SK-N-MC (cell line): ENCODE results near the gene UBA3.

Experiments used
- DNase-seq: peaks from one replicate; pipeline ENCODE4 v3.0.0-alpha.2; 2011; ENCODE audit warnings: low read depth, low spot score
- H3K27ac ChIP-seq: fragments of 200-600 bp; sonication (generic); 2 replicates; pipeline ENCODE4 v1.5.1; 2016; ENCODE audit warnings: mixed run types
- H3K36me3 ChIP-seq: fragments of 200-600 bp; sonication (generic); 2 replicates; pipeline ENCODE4 v1.6.1; 2017; ENCODE audit warnings: antibody characterized with exemption, low read length, mixed read lengths; ENCODE audit not compliant: insufficient read depth
- H3K4me3 ChIP-seq: fragments of 200-600 bp; sonication (generic); 2 replicates; pipeline ENCODE4 v1.5.1; 2016
- H3K9ac ChIP-seq: fragments of 200-600 bp; sonication (generic); 2 replicates; pipeline ENCODE4 v1.8.0; 2017; ENCODE audit warnings: mixed run types, mixed read lengths; ENCODE audit not compliant: insufficient read length
- H3K9me3 ChIP-seq: fragments of 200-600 bp; sonication (generic); 2 replicates; pipeline ENCODE4 v1.6.1; 2017; ENCODE audit warnings: low read depth, mild to moderate bottlenecking, antibody characterized with exemption, low read length, moderate library complexity, mixed read lengths
- EZH2 ChIP-seq: fragments of 200-600 bp; sonication (generic); IDR thresholded peaks from one replicate; pipeline ENCODE4 v1.6.1; 2017; ENCODE audit warnings: antibody characterized with exemption
- FOXP2 ChIP-seq: optimal IDR thresholded peaks from 2 replicates; pipeline ENCODE3; 2011; ENCODE audit warnings: mild to moderate bottlenecking, moderate library complexity; ENCODE audit not compliant: insufficient read depth; ENCODE audit errors: extremely low read length, control extremely low read depth
- POLR2AphosphoS5 ChIP-seq: IDR thresholded peaks from 2 replicates; pipeline ENCODE4 v1.6.1; 2012; ENCODE audit warnings: mild to moderate bottlenecking, low read depth, low read length, borderline replicate concordance

Gene UBA3

DNA sequence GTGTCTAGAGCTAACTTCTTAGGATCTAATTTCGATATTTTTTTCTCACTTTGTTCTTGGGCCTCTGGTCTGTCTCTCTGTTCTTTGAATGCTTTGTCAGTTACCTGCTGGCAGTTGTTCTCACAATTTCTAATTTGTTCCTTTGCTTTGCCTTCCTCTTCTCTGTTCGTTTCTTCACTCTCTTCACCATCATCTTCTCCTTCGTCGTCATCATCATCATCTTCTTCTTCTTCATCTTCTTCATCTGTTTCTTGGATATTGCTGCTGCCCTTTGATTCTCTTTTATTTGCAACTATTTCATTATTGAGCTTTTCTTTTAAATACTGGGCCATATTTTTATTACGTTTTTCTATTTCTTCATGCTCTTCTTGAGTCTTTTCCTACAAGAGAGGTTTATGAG lies 39.5 kb upstream of the UBA3 start:
- no peaks in the 10 kb centered on the region for H3K9me3 ChIP-seq
- no peak overlapping the region for H3K27ac ChIP-seq
- no peaks in the 10 kb centered on the region for H3K36me3 ChIP-seq
- H3K4me3 ChIP-seq, result no peak overlapping the region
- DNase-seq, result no peak
- no peak for TF ChIP-seq FOXP2
- no peak for TF ChIP-seq POLR2AphosphoS5
- TF ChIP-seq EZH2, result no peak
- H3K9ac ChIP-seq, result no peak overlapping the region

DNA sequence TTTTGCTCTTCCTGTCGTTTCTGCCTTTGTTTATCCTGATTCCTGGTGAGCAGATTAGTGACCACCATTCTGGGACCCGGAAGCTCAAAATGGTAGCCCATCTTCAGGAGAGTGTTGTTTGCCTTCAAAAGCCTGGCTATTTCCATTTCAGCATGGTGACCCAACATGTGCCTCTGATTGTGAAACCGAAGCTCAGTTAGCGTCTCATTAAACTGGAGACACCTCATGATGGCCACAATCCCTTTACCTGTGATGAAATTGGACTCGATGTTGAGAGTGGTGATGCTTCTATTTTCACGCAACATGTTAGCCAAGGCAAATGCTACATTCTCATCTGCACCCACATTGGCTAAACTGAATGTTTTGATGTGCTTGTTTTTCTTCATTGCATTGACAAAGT lies 39.0 kb upstream of the UBA3 start:
- H3K27ac ChIP-seq, result no peak overlapping the region
- no peak overlapping the region for H3K9ac ChIP-seq
- DNase-seq, result no peak
- H3K4me3 ChIP-seq, result no peak overlapping the region
- no peak for TF ChIP-seq EZH2
- TF ChIP-seq POLR2AphosphoS5, result no peak
- TF ChIP-seq FOXP2, result no peak
- no peaks in the 10 kb centered on the region for H3K36me3 ChIP-seq
- no peaks in the 10 kb centered on the region for H3K9me3 ChIP-seq

DNA sequence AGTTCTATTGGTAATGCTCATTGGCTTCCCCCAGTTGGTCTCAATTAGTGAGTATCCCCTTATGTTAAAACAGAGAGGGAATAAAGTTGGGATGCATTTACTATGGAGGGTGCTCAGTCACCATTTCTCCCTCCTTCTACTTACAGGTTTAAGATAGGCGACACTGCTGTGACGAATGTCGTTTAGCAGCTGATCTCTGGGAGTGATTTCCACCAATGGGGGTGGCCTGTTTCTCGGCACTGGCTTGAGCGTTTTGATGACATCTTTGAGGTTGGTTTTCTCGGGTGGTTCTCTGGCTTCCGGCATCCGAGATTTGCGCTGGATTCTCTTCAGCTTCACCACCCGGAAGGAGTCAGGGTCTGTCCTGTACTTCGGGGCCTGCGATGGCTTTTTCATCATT lies 38.4 kb upstream of the UBA3 start:
- no peak overlapping the region for H3K9ac ChIP-seq
- no peaks in the 10 kb centered on the region for H3K36me3 ChIP-seq
- no peak overlapping the region for H3K4me3 ChIP-seq
- H3K9me3 ChIP-seq, result no peaks in the 10 kb centered on the region
- DNase-seq, result no peak
- H3K27ac ChIP-seq, result no peak overlapping the region
- TF ChIP-seq POLR2AphosphoS5 (no peak), FOXP2 (no peak), EZH2 (no peak)

DNA sequence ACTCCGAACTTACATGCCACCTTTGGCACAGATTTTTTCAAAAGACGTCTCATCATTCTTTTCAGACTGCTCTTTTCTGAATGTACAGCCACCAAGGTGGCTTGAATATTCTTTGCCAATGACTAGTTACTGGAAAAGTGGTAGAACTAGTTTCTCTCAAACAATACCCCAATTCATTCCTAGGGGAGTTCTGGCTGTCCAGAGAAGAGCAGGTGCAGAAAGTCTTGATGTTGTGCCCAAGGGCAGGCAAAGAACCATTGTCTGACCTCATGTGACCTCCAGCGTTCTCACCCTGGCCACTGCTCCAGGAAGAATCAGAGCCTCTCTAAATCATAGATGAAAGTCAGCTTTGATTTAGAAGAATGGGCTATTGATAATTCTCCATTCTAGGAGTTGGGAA lies 36.7 kb upstream of the UBA3 start:
- TF ChIP-seq POLR2AphosphoS5, result no peak
- no peak for TF ChIP-seq FOXP2
- TF ChIP-seq EZH2, result no peak
- Histone ChIP-seq H3K36me3 (no peaks in the 10 kb centered on the region), H3K9ac (no peak overlapping the region), H3K27ac (no peak overlapping the region), H3K9me3 (no peaks in the 10 kb centered on the region), H3K4me3 (no peak overlapping the region)
- no peak for DNase-seq

DNA sequence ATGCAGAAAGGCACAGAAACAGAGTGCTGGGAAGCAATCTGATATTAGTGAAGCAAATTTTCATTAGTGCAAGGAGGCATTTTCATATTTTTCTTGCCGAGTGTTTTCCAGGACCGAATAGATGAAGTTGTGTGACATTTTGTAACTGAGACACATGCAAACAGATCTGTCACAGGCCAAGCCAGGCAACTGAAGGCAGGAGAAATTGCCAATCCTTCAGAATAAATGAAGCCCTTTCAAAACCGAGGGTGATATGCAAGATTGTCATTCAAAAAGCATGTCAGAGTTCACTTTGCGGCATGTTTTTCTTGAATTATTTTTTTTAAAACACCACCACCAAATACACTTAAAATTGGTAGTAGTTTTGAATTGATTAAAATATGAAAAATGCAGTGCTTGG lies 36.0 kb upstream of the UBA3 start:
- H3K27ac ChIP-seq, result no peak overlapping the region
- no peak for DNase-seq
- H3K9me3 ChIP-seq, result no peaks in the 10 kb centered on the region
- TF ChIP-seq POLR2AphosphoS5, result no peak
- no peak for TF ChIP-seq FOXP2
- H3K9ac ChIP-seq, result no peak overlapping the region
- no peak overlapping the region for H3K4me3 ChIP-seq
- no peaks in the 10 kb centered on the region for H3K36me3 ChIP-seq

DNA sequence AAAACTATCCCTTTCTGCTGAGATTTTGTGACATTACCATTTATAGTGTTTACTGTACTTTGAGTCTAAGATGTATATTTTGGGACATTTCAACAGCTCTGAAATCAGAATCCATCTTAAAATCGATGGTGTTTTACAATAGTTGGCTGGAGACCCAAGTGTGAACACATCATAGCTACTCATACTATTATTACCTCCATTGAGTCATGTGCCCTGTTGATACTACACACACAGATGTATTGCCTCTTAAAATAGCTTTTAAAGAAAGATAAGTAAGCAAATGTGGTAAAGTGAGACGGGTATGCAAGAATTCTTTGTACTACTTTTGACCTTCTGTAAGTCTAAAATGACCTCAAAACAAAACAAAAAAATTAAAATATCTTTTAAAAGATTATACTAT lies 35.6 kb upstream of the UBA3 start:
- no peak for DNase-seq
- H3K27ac ChIP-seq, result no peak overlapping the region
- no peak for TF ChIP-seq EZH2
- TF ChIP-seq FOXP2, result no peak
- TF ChIP-seq POLR2AphosphoS5, result no peak

DNA sequence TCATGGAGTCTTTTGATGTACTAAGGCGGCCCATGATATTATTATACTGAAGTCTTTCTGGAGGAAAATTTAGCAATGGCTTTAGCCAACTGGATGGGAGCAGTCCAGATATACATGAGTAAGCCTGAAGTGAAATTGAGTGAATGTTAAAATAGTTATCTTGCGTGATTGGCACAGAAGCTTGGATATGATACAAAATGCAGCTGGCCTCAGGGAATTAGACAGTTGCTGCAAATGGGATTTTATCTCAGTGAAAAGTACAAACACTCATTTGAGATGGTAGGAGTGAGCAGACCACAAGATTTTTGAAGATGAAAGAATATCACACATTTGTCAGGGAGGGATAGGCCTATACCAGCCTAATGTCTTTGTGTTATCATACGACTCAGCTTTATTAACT lies 33.4 kb upstream of the UBA3 start:
- no peak overlapping the region for H3K9ac ChIP-seq
- H3K36me3 ChIP-seq, result no peaks in the 10 kb centered on the region
- DNase-seq, result no peak
- TF ChIP-seq EZH2 (no peak), FOXP2 (no peak), POLR2AphosphoS5 (no peak)
- H3K9me3 ChIP-seq, result no peaks in the 10 kb centered on the region
- no peak overlapping the region for H3K27ac ChIP-seq
- no peak overlapping the region for H3K4me3 ChIP-seq

More for the DNA sequence above, 35.6 kb upstream of the UBA3 start:
- Histone ChIP-seq H3K9me3 (no peaks in the 10 kb centered on the region), H3K4me3 (no peak overlapping the region), H3K9ac (no peak overlapping the region), H3K36me3 (no peaks in the 10 kb centered on the region)

DNA sequence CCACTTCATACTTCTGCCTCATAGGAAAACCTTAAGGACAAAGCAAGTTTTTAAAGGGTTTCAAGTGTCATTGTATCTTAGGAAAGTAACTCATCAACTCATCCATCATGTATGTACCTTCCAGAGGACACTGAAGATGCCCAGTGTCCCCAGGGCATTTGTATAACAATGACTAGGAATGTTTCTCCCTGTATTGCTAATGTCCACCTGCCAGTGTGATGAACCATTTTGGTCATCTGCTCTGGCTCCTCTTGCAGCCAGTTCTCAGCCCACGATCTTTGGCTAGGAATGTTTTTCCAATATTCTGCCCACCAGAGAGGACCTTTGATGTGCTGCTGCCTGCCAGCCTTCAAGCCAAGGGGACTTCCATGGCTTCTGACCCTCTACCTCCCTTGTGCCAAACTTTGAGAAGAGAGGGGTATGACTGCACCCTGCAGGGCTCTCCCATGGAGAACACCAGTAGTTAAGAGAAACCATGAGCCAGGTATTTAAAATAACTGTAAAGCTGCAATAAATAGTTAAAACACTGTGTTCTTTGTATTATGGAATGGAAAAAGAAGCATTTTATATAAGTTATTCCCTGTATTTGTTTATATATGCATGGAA lies 30.9 kb upstream of the UBA3 start:
- Histone ChIP-seq H3K27ac (no peak overlapping the region), H3K9me3 (no peaks in the 10 kb centered on the region), H3K4me3 (no peak overlapping the region), H3K9ac (no peak overlapping the region), H3K36me3 (no peaks in the 10 kb centered on the region)
- TF ChIP-seq FOXP2, result no peak
- TF ChIP-seq POLR2AphosphoS5, result no peak
- no peak for TF ChIP-seq EZH2
- no peak for DNase-seq

DNA sequence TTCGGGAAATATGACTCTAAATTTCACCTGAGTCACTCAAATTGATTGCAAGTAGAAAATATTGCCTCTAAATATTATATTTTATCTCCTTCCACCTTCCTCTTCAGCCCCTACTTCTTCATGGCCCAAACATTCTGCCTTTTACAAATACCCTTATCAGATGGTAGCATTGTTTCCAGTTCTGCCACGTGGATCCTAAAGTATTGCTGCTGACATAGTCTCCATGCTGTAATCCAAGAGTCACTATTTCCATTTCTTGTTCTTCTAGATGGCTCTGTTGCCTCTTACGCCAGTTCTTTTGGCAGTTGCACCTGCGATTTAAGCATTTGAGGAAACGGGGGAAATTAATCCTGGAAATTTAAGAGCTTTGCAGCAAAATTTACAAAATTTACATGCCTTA lies 28.6 kb upstream of the UBA3 start:
- no peaks in the 10 kb centered on the region for H3K36me3 ChIP-seq
- H3K9me3 ChIP-seq, result no peaks in the 10 kb centered on the region
- no peak overlapping the region for H3K4me3 ChIP-seq
- TF ChIP-seq POLR2AphosphoS5 (no peak), FOXP2 (no peak), EZH2 (no peak)
- no peak overlapping the region for H3K9ac ChIP-seq
- no peak for DNase-seq
- no peak overlapping the region for H3K27ac ChIP-seq
